Astrocyte (in vitro differentiated cells and primary cell): ENCODE measurements around the gene KCTD20. TPM values are rescaled to one million over a fixed set of nuclear protein-coding genes. Genes with fewer than 3 reads are reported as not detected.

ENCODE experiments used
- DNase-seq: peaks from one replicate; pipeline ENCODE4 v3.0.0-alpha.2; 2010; ENCODE audit warnings: low read depth
- FAIRE-seq: peaks from 2 replicates; lab custom pipeline; 2011; peaks lifted over from hg19 to GRCh38; lab: Jason Lieb, UNC
- H2AFZ ChIP-seq: 2 replicates; pipeline ENCODE4 v1.6.0; 2012; ENCODE audit warnings: low read depth, low read length, inconsistent platforms
- H3K27ac ChIP-seq: 2 replicates; pipeline ENCODE4 v1.5.1; 2011; ENCODE audit warnings: low read depth, low read length, inconsistent platforms
- H3K27me3 ChIP-seq: 2 replicates; pipeline ENCODE4 v1.6.0; 2011; ENCODE audit warnings: low read length, inconsistent platforms; ENCODE audit not compliant: insufficient read depth
- H3K36me3 ChIP-seq: 2 replicates; pipeline ENCODE4 v1.5.1; 2011; ENCODE audit warnings: low read length, inconsistent platforms; ENCODE audit not compliant: insufficient read depth
- H3K4me1 ChIP-seq: 2 replicates; pipeline ENCODE4 v1.5.1; 2011; ENCODE audit warnings: low read length, inconsistent platforms; ENCODE audit not compliant: insufficient read depth
- H3K4me2 ChIP-seq: 2 replicates; pipeline ENCODE4 v1.6.0; 2012; ENCODE audit warnings: low read length, inconsistent platforms
- H3K4me3 ChIP-seq: 2 replicates; pipeline ENCODE4 v1.5.1; 2011; ENCODE audit warnings: low read depth, mild to moderate bottlenecking, low read length, inconsistent platforms; ENCODE audit not compliant: insufficient read depth
- H3K79me2 ChIP-seq: 2 replicates; pipeline ENCODE4 v1.6.0; 2012; ENCODE audit warnings: mild to moderate bottlenecking, low read length, inconsistent platforms; ENCODE audit not compliant: insufficient read depth
- H3K9ac ChIP-seq: 2 replicates; pipeline ENCODE4 v1.6.0; 2012; ENCODE audit warnings: mild to moderate bottlenecking, low read length, inconsistent platforms
- H3K9me3 ChIP-seq: 2 replicates; pipeline ENCODE4 v1.5.1; 2012; ENCODE audit warnings: low read depth, mild to moderate bottlenecking, low read length, inconsistent platforms; ENCODE audit not compliant: insufficient read depth
- H4K20me1 ChIP-seq: 2 replicates; pipeline ENCODE4 v1.6.0; 2012; ENCODE audit warnings: low read length, inconsistent platforms; ENCODE audit not compliant: insufficient read depth
- H3K27ac Mint-ChIP-seq: one replicate; pipeline ENCODE4 v1.8.0; 2021; ENCODE audit warnings: mild to moderate bottlenecking, mixed read lengths; ENCODE audit not compliant: unreplicated experiment
- H3K27me3 Mint-ChIP-seq: one replicate; pipeline ENCODE4 v1.8.0; 2021; ENCODE audit warnings: low read depth, mixed read lengths; ENCODE audit not compliant: unreplicated experiment
- H3K36me3 Mint-ChIP-seq: one replicate; pipeline ENCODE4 v1.8.0; 2021; ENCODE audit warnings: low read depth, mixed read lengths; ENCODE audit not compliant: unreplicated experiment
- H3K4me1 Mint-ChIP-seq: one replicate; pipeline ENCODE4 v1.8.0; 2021; ENCODE audit warnings: low read depth, mixed read lengths; ENCODE audit not compliant: unreplicated experiment
- H3K4me3 Mint-ChIP-seq: one replicate; pipeline ENCODE4 v1.8.0; 2021; ENCODE audit warnings: mild to moderate bottlenecking, moderate library complexity, mixed read lengths; ENCODE audit not compliant: unreplicated experiment
- H3K9me3 Mint-ChIP-seq: one replicate; pipeline ENCODE4 v1.8.0; 2021; ENCODE audit warnings: mild to moderate bottlenecking, mixed read lengths; ENCODE audit not compliant: unreplicated experiment
- CTCF ChIP-seq: IDR thresholded peaks from 2 replicates; pipeline ENCODE4 v1.5.1; 2011; ENCODE audit warnings: low read depth, mild to moderate bottlenecking, inconsistent platforms, low read length, moderate library complexity; ENCODE audit not compliant: insufficient read depth
- EZH2 ChIP-seq: IDR thresholded peaks from 2 replicates; pipeline ENCODE4 v1.6.1; 2012; ENCODE audit warnings: mild to moderate bottlenecking, low read length, inconsistent platforms; ENCODE audit not compliant: insufficient read depth
- total RNA-seq: library from RNA; stranded (reverse); gene quantifications from 2 replicates; pipeline ENCODE4 v1.2.1, GENCODE V29; 2021

Gene KCTD20
- total RNA-seq, 1 donor from 2014 or later: 56.7 TPM

GRCh38 chr6:36461646-36462045 is 18.8 kb downstream of the KCTD20 start:
- no peak overlapping the region for H3K4me3 Mint-ChIP-seq
- H3K4me1 ChIP-seq: no peaks in the 10 kb centered on the region
- peaks cover 8% of the 10 kb centered on the region for H3K4me1 Mint-ChIP-seq
- TF ChIP-seq EZH2 (no peak), CTCF (no peak)
- peaks cover 2% of the 10 kb centered on the region for H3K9me3 Mint-ChIP-seq
- H3K27me3 Mint-ChIP-seq: no peaks in the 10 kb centered on the region
- FAIRE-seq (no peak), DNase-seq (no peak)
- no peak overlapping the region for H2AFZ ChIP-seq
- H3K9me3 ChIP-seq: no peaks in the 10 kb centered on the region
- peaks cover 15% of the 10 kb centered on the region for H3K36me3 Mint-ChIP-seq
- H3K27ac ChIP-seq: no peak overlapping the region
- H3K4me2 ChIP-seq: no peak overlapping the region
- H4K20me1 ChIP-seq: peaks cover 62% of the 10 kb centered on the region
- no peak overlapping the region for H3K9ac ChIP-seq
- H3K79me2 ChIP-seq: peaks cover 97% of the 10 kb centered on the region
- H3K36me3 ChIP-seq: peaks cover 5% of the 10 kb centered on the region
- no peak overlapping the region for H3K27ac Mint-ChIP-seq
- no peaks in the 10 kb centered on the region for H3K27me3 ChIP-seq
- no peak overlapping the region for H3K4me3 ChIP-seq

- H3K27me3 Mint-ChIP-seq: no peaks in the 10 kb centered on the region
- no peaks in the 10 kb centered on the region for H3K36me3 ChIP-seq
- H3K27me3 ChIP-seq: no peaks in the 10 kb centered on the region
- H3K4me1 Mint-ChIP-seq: peaks cover 8% of the 10 kb centered on the region
- H3K27ac Mint-ChIP-seq: no peak overlapping the region
- peaks cover 9% of the 10 kb centered on the region for H3K36me3 Mint-ChIP-seq
- H3K79me2 ChIP-seq: peaks cover 97% of the 10 kb centered on the region
- TF ChIP-seq CTCF (no peak), EZH2 (no peak)
- DNase-seq: no peak
- H3K9me3 Mint-ChIP-seq: no peaks in the 10 kb centered on the region
- no peak overlapping the region for H3K9ac ChIP-seq
- H3K27ac ChIP-seq: no peak overlapping the region
- no peaks in the 10 kb centered on the region for H3K4me1 ChIP-seq
- H2AFZ ChIP-seq: no peak overlapping the region
- no peak overlapping the region for H3K4me3 Mint-ChIP-seq
- peaks cover 59% of the 10 kb centered on the region for H4K20me1 ChIP-seq
- peak; percentile 56 for FAIRE-seq
- H3K4me3 ChIP-seq: no peak overlapping the region
- no peak overlapping the region for H3K4me2 ChIP-seq
- no peaks in the 10 kb centered on the region for H3K9me3 ChIP-seq
Measured at GRCh38 chr6:36463676-36464075, 20.9 kb downstream of the KCTD20 start.

- H3K27me3 ChIP-seq: no peaks in the 10 kb centered on the region
- no peak overlapping the region for H3K27ac ChIP-seq
- H3K9ac ChIP-seq: no peak overlapping the region
- no peaks in the 10 kb centered on the region for H3K27me3 Mint-ChIP-seq
- no peak overlapping the region for H2AFZ ChIP-seq
- no peak for FAIRE-seq
- H3K4me1 Mint-ChIP-seq: peaks cover 8% of the 10 kb centered on the region
- H4K20me1 ChIP-seq: peaks cover 63% of the 10 kb centered on the region
- no peak overlapping the region for H3K27ac Mint-ChIP-seq
- H3K4me1 ChIP-seq: no peaks in the 10 kb centered on the region
- H3K4me3 ChIP-seq: no peak overlapping the region
- DNase-seq: no peak
- no peak for TF ChIP-seq CTCF
- TF ChIP-seq EZH2: no peak
- peaks cover 9% of the 10 kb centered on the region for H3K36me3 Mint-ChIP-seq
- H3K79me2 ChIP-seq: peaks cover 97% of the 10 kb centered on the region
- no peak overlapping the region for H3K4me3 Mint-ChIP-seq
- no peaks in the 10 kb centered on the region for H3K9me3 Mint-ChIP-seq
- no peaks in the 10 kb centered on the region for H3K36me3 ChIP-seq
- no peak overlapping the region for H3K4me2 ChIP-seq
- H3K9me3 ChIP-seq: no peaks in the 10 kb centered on the region
Measured at GRCh38 chr6:36464233-36464632, 21.4 kb downstream of the KCTD20 start.
